Right lung (tissue), 10 donors: ENCODE results near the gene FSIP2. TPM values are rescaled to one million over a fixed set of nuclear protein-coding genes. Genes with fewer than 3 reads are reported as not detected.

Experiments
- DNase-seq, 2 donors: peaks; one replicate each; pipeline ENCODE4 v3.0.0-alpha.2; 2013
- long read RNA-seq, 8 donors: transcript quantifications; one replicate each; lab custom pipeline, GENCODE V29; 2026
- polyA plus RNA-seq, 5 donors: library from polyadenylated mRNA; unstranded; fragments of 120-200 nt; gene quantifications; one replicate each; pipeline versions ENCODE4 v1.2.1 to v1.2.3, GENCODE V29; 2013; ENCODE audit warnings: inconsistent platforms in 1 of 5, low replicate concordance in 1 of 5; ENCODE audit not compliant: insufficient read length in 5 of 5, insufficient read depth in 1 of 5

The FSIP2 gene, protein sequence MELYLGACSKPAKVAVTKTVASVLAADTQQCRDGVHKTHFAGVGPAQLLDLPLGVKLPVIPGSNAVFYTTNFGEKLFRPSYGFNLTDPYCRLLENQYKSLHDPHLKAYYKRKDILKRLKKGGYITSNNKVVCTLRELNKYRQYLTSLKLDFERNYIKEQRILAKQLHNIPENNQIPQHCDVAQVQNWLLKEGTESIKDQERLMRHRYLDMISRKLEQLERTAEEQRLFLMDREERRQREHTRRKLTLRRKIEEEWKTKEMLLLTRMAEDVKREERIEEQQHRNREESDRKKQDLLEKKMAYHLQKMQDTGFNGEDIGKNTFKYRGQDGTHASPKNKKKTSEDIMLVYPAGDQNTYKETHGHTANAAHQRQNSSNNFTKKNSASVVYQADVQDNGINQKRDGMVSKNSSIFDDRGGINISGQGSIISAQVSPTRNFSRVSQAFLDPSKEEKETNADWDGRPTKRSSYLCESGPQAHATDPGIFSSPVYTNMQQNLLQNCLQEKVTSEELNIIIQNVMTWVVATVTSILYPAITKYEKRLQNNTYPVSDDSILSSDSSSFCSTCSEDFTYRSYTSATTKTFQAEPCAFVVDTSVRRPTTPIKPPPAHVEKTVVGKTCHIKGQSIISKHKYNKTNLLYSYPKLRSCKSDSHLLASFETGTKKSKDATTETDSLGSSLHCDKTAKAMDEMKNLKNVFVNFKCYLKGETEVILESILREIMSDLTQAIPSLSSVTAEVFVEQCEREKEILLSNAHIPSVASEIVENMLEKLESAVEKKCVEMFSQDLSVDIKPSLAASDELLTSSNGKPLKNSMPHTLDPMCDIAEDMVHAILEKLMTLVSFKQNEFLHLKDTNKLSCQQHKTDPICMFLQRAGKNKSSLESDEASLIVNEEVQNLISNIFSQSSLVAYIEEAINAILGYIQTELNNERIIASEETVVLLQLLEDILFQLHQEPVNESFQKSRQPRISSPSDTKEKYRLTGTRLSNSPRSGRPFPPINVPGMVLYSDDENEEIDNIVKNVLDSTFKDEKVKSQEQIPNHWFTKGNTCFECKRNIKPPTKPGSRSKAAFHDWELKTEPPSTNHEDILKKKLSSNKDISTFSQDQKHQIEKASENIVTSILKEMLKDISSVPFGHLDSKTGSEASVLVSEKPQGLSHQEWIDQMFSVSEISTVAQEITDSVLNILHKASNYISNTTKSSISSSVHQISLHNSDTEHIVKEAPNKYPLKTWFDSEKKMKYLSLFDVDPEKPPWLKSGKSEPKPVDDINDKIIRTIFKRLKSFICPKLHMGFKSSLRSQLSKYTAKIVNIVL (N-terminal part only)
- polyA plus RNA-seq, result 1 to 10 TPM in 4 of 5 donors, under 1 TPM in 1; 0.87 to 3.9 (median 2.0) TPM
- long read RNA-seq, donor 1, result 0 reads
- long read RNA-seq, donor 2, result 0 reads
- long read RNA-seq, donor 3, partial matches to known transcripts, result 0 of 1 reads
- long read RNA-seq, donor 3, other reads (novel, unspliced or antisense), result 0 of 1 reads
- long read RNA-seq, donor 4, result 0 reads
- long read RNA-seq, donor 5, result 0 reads
- long read RNA-seq, donor 6, result 0 reads
- long read RNA-seq, donor 7, result 0 reads
- long read RNA-seq, donor 8, result 0 reads

DNA sequence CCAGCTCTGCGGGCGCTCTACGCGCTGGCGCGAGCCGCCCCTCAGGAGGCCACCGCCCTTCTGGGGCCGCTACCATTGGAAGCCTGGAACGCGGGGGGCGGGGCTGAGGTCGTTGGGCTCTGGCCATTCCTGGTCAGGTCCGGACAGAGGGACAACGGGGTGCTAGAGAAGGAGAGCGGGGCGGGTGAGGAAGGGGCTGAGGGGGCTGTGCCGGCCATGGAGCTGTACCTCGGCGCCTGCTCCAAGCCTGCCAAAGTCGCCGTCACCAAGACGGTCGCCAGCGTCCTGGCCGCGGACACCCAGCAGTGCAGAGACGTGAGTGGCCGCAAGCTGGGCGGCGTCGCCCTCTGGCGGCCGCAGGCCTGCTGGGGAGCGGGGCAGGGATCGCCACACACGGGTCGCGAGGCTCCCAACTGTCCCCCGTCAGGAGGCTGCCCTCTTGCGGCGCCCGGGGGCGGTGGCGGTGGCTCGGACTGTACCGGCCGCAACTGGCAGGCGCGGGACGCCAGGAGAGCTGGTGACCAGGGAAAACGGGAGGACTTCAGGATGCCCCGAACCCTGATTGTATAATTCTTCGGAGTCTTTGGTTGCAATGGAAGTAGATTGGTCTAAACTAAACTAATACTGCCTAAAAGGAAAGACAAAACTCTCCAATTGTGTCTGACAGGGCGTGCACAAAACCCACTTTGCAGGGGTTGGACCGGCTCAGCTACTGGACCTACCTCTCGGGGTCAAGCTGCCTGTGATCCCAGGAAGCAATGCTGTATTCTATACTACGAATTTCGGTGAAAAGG, at the start of gene FSIP2:
FSIP2 (plus strand) TSS at position 126 of the 794 bp plus-strand sequence; CDS start at position 217, 91 bp downstream.
- DNase-seq, result peak; percentile 32 to 53

DNA sequence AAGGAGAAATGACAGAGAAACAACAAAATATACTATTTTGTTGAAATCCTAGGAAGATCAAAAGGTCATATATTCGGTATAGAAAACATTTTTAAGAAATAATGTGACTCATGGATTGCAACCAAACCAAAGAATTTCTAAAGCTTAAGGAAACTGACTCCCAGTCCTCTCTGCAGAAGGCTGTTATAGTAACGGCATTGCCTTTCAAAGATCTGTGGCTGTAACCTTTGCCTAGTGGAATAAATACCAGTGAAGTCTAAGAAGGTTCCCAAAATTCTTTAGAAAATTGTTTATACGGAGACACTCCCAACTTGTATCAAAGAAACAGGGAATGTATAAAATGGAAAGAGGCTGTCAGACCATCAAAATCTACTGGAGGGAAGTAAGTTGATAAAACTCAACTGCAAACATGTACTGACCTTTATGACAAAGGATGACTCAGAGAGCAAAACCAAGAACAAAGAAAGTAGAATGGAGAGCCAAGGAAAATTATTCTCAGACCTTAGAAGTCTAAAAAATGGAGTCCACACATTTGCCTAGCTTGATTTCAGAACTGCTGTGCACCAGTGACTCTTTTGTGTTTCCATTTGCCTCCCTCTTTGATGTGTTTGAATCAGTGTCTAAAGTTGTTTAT, 48.6 kb upstream of the FSIP2 start:
- DNase-seq, result no peak

DNA sequence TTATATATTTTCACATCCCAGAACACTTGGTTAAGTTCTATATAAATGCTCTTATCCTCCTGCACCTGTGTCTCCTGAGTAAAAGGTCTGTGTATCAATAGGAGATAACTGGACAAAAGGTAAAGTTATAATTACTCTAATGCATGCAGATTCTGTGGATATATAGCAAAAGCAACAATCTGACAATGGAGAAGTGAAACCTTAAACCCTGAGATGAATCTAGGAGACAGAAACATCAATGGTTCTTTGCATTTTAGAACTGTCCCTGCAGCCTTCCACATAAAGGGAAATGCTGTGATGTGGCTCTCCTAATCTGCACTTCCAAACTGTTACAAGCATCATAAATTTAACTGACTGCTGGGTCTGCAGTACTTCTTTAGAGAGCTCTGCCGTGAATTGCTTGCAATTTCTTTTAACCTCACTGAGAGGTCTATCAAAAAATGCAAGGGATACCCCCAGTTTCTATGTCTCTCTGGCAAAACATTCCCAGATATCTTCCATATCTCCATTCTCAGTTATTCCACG, 42.8 kb upstream of the FSIP2 start:
- no peak for DNase-seq

DNA sequence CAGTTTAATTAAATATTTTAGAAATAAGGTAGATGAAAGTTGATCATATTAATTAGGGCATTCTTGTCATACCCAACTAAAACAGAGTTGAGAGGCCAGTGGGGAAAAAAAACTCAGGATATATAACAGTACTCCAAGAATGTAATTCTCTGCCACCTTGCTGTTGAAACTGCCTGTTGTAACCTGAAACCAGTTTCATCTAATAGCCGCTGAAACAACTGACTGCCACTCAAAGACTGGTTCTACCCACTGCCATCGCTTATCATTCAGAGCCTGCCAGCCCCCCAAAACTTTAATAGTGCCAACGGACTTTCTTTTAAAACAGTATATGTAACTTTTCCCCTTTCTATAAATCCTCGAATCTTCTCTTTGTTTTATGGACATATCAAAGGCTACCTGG, 37.7 kb upstream of the FSIP2 start:
- DNase-seq, result no peak

DNA sequence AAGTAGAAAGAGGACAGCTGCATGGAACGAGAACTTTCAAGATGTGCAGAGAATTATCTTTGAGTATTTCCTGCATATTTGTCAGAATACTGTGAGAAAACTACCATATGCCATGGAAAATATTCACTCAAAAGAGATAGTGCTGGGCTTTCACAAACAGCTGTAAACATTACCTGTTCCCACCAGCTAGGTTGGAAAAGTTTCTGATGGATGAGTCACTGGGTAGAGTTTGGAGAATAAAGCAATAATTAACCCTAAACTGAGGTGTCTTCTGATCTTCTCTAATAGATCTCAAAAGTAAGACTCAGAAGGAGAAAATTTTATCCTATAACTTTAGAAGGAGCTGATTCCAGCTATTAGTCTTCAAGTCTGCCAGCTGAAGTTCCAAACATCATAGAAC, 3.9 kb upstream of the FSIP2 start:
- DNase-seq, result no peak

DNA sequence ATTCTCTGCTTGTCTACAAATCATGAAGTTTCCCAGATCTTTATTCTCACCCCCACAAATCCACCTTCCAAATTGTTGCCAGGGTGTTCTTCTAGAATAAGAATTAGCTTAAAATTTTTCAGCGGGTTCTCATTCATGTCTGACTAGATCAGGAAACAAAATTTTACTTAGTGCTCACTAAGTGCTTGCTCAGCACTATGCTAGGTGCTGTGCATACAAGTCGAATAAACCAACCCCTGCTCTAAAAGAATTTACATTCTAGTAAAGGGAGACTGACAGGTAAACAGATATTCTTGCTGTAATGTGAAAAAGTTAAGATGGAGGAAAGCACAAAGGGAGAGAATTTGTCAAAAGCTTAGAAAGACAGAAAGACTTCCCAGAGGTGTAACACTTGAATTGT, 2.4 kb upstream of the FSIP2 start:
- no peak for DNase-seq

DNA sequence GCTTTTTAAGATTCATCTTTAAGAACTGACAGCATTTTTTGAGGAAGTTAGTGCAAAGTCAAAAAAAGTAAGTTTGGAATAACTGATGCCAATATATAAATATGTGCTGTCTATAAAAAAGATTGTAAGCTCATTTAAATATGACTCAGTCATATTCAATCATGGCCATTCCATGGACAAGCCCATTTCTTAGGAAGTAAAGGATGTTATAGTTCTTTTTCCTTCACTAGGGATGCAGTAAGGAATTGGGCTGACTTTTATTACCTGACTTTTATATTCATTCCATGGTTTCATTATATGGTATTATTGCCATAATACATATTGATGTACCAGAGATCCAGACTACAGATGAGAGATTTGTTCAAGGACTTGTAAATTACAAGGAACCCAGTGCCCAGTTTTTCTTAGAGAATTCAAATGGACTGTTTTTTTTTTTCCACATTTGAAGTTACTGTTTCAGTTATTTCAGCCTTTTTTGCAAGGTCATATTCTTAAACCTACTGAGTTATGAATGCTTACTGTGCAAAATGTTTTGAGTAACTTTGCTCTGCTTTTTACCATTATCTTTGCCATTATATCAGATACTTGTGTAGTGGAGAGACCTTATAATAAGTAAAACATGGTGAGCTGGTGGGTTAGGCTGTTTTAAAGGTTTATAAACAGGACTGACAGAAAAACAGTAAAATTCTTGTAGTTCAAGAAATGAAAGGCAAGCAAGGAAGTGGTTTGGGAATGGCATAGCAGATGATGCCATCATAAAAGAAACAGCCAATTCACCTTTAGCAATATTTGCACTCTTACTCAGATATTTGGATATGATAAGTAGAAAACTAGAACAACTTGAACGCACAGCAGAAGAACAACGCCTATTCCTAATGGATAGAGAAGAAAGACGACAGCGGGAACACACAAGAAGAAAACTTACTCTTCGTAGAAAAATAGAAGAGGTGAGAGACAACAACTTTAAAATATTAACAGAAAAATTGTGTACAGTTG, 7.6 kb downstream of the FSIP2 start:
- DNase-seq, result no peak

DNA sequence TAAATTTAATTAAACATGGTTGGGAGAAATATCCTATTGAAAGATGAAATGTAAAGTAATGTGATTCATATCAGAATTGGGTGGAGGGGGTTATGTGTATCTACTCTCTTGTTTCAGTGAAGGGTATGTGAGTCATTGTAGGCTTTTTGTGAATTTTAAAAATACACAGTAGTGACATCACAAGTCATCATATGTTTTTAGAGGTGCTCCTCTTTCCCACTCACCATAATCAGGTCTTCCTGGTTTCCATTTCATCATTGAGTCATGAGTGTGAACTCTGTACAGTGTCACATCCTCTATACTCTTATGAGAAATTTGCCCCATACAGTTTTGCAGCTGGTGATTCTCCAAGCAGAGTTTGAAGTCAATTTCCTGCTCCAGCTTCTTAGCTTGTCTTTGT, 18.8 kb downstream of the FSIP2 start:
- no peak for DNase-seq

DNA sequence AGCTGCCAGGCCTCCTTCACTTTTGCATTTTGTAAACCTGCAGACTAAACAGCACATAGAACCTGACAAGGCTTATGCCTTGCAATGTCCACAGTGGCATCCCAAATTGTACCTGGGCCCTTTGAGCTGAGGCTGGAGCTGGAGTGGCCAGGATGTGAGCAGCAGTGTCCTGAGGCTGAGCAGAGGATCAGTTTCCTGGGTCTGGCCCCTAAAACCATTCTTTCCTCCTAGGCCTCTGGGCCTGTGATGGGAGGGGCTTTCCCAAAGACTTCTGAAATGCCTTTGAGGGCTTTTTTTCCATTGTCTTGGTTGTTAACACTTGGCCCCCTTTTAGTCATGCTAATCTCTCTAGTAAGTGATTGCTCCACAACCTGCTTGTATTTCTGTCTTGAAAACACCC, 32.8 kb downstream of the FSIP2 start:
- no peak for DNase-seq

DNA sequence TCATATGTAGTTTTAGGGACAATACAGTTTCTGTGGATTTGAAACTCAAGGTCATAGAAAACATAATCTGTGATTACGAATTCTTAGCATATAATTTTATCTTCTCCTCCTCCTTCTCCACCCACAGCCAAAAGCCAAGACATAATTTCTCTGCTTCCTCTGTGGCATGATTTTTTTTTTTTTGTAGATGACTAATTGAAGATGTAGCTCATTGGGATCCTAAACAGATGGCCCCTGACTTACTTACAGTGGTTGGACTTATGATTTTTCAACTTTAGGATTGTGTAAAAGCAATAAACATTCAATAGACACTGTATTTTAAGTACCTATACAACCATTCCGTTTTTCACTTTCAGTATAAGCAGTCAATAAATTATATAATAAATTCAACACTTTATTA, 42.3 kb downstream of the FSIP2 start:
- DNase-seq, result no peak

DNA sequence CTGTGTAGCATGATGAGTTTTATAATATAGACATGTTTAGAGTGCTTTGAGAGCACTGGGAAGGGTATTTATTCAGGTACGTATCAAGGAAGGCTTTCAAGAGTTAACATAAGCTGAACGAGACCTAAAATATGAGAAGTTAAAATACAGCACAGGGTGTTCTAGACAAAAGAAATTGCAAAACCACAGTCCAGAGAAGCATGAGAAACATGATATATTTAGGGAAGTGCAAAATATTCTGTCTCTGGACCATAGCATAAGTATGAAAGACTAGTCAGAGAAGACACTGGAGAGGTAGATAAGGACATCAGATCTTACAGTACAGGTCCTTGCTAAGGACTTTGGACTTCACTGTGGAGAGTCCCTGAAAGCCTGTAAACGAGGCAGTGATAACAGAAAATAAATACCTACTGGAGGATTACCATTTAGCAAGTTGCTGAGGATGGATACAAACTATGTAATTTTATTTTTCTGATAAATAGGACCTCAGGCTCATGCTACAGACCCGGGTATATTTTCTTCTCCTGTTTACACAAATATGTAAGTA, 43.7 kb downstream of the FSIP2 start:
- no peak for DNase-seq

DNA sequence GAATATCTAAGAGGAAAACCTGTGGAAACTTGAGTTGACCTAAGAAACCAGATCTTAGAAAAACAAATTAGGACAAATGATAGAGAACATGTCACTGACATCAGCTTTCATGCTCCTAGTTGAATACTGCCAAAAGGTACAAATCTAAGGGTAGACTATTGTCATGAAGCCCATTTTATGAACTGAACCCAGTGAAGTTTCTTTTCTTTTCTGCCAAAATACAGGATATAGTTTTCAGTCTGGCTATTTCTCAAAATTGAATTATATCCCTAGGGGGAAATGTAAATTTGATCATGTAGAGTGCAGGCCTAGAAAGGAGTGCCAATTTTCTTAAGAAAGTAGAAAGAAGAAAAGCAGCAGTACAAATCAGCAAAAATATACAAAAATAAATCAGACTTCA, 46.6 kb downstream of the FSIP2 start:
- no peak for DNase-seq

DNA sequence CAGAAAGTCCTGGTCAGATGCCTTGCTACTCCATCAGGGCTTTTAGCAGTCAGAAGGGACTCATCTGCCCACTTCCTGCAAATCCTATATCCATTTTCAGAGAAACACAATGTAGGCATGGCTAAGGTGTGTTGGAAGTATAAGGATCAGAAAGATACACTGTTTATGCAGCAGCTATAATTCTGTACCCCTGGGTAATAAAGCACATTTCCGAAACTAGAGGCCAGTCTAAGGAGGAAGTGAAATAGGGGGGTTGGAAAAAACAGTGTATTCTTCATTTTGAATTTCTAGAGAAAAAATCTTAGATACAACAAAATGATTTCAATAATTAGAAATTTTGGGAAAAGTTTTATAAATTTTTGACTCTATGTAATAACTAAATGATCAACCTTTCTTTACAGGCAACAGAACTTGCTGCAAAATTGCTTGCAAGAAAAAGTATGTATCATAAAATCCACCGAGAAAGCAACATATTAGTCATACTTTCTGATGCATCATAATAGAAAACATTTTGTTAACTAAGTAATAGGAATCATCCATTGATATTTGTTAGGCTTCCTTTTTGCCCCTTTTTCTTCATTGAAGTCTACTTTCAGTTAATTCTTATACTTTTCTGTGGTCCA, 47.4 kb downstream of the FSIP2 start:
- DNase-seq, result no peak

DNA sequence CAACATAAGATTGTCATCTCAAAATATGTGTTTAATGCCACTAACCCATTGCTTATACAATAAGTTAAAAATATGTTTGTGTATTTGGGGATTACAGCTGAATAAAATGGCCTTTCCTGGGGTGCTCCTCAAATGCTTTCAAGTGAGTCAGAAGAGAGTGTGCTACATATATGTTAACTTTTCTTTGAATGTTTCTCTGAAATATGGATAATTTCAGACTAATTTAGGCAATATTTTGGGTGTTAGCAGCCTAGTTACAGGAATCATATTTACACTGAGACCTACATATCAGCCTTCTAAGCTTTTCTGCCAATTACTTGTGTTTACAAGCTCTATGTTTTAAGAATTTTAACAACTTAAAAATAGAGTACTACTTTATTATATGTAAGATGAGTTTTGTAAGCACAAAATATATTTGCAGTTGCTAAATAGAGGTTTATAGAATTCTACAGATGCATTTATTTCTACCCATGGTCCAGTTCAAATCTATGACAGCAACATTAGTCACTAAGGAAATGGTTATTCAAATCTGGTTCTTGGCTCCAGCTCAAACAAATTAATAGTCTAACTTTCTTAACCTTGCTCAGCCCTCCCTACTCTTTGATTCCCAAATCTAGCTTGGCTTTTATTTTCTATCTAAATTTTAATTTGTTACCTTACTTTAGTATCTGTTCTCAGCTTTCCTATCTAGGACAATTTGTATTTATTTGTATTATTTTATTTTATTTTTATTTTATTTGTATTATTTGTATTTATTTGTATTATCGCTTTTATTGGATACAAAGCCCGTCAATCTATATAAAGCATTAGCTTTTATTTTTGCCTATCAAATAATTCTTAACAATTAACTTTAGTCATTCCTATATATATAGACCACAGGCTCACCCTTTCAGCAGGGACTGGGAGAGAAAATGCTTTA, 48.9 kb downstream of the FSIP2 start:
- DNase-seq, result no peak

DNA sequence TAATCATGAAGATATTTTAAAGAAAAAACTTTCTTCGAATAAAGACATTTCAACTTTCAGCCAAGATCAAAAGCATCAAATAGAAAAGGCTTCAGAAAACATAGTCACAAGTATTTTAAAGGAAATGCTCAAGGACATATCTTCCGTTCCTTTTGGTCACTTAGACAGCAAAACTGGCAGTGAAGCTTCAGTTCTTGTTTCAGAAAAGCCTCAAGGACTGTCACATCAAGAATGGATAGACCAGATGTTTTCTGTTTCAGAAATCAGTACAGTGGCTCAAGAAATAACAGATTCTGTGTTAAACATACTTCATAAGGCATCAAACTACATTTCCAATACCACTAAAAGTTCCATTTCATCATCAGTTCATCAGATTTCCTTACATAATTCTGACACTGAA, 51.8 kb downstream of the FSIP2 start:
- no peak for DNase-seq

DNA sequence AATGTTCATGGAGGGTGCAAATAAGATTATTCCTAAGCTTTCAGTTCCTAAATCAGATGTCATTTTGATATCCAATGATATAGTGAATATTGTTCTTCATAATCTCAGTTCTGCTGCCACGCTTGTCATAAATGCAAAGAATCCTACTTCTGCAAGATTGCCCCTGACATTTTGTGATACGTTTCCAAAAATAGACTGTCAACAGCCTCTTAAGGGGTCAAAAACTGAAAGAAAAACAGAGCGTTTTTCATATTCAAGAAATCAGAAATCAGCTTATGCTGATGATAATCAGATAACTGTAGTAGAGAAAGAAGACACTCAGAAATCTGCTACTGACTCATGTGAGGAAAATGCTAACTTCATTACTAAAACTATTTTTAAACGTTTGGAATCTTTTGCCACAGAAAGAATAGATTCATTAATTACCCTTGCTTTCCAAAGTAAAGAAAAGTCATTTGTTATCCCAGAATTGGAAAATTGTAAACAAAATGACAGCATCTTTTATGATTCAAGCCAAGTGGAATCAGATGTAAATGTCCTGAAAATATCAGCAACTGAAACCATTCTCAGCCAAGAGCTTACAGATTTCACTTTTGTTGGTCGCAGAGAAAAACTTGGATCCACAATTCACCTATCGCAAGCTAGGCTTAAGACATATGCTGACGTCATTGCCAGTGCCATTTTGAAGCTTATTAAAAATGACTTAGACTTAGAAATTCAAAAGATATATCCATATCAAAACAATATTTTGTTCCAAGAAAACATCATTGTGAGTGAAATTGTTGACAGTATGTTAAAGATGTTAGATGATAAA, 55.1 kb downstream of the FSIP2 start:
- DNase-seq, result no peak
